GM23338 (cell line): ENCODE results near the gene SCP2. TPM values are rescaled to one million over a fixed set of nuclear protein-coding genes. Genes with fewer than 3 reads are reported as not detected.

Experiments used
- ATAC-seq: fragments of 200-7000 bp; cut with Tn5 transposase; 3 replicates; pipeline ENCODE4 v1.9.1; 2020
- DNase-seq: peaks from one replicate; pipeline ENCODE4 v3.0.0-alpha.2; 2015; ENCODE audit warnings: low spot score
- H2AFZ ChIP-seq: fragments of 200-600 bp; sonication (generic); 2 replicates; pipeline ENCODE4 v1.8.0; 2016; ENCODE audit warnings: antibody characterized with exemption, mild to moderate bottlenecking, moderate library complexity
- H3F3A ChIP-seq: fragments of 200-600 bp; sonication (generic); replicated peaks from 2 replicates; pipeline ENCODE4 v1.8.0; 2017; ENCODE audit warnings: antibody characterized with exemption, mixed run types, low read depth
- H3K27ac ChIP-seq: fragments of 200-600 bp; sonication (generic); 2 replicates; pipeline ENCODE4 v1.6.1; 2016; ENCODE audit warnings: low read depth
- H3K27me3 ChIP-seq: fragments of 200-600 bp; sonication (generic); 2 replicates; pipeline ENCODE4 v1.8.0; 2016; ENCODE audit warnings: mild to moderate bottlenecking, mixed run types, moderate library complexity; ENCODE audit not compliant: insufficient read depth
- H3K36me3 ChIP-seq: fragments of 200-600 bp; sonication (generic); 2 replicates; pipeline ENCODE4 v1.8.0; 2016; ENCODE audit warnings: mild to moderate bottlenecking; ENCODE audit not compliant: insufficient read depth
- H3K4me1 ChIP-seq: fragments of 200-600 bp; sonication (generic); 2 replicates; pipeline ENCODE4 v1.8.0; 2016; ENCODE audit warnings: mild to moderate bottlenecking, moderate library complexity; ENCODE audit not compliant: insufficient read depth
- H3K4me2 ChIP-seq: fragments of 200-600 bp; sonication (generic); 2 replicates; pipeline ENCODE4 v1.7.1; 2017; ENCODE audit warnings: mixed run types
- H3K4me3 ChIP-seq: fragments of 200-600 bp; sonication (generic); 2 replicates; pipeline ENCODE4 v1.6.1; 2016; ENCODE audit warnings: mixed run types
- H3K79me2 ChIP-seq: fragments of 200-600 bp; sonication (generic); replicated peaks from 2 replicates; pipeline ENCODE4 v1.8.0; 2017; ENCODE audit warnings: mild to moderate bottlenecking; ENCODE audit not compliant: insufficient read depth
- H3K9me2 ChIP-seq: fragments of 200-600 bp; sonication (generic); 2 replicates; pipeline ENCODE4 v1.8.0; 2017; ENCODE audit not compliant: insufficient read depth
- H4K20me1 ChIP-seq: fragments of 200-600 bp; sonication (generic); replicated peaks from 2 replicates; pipeline ENCODE4 v1.8.0; 2017; ENCODE audit warnings: mild to moderate bottlenecking; ENCODE audit not compliant: insufficient read depth
- H3K27ac Mint-ChIP-seq: 2 replicates; pipeline ENCODE4 v1.8.0; 2020; ENCODE audit warnings: inconsistent platforms, mild to moderate bottlenecking, moderate library complexity, mixed read lengths
- H3K27me3 Mint-ChIP-seq: 3 replicates; pipeline ENCODE4 v1.8.0; 2022; ENCODE audit warnings: low read depth, mild to moderate bottlenecking, moderate library complexity, mixed read lengths, inconsistent platforms; ENCODE audit not compliant: insufficient read depth, poor library complexity
- H3K36me3 Mint-ChIP-seq: 3 replicates; pipeline ENCODE4 v1.8.0; 2021; ENCODE audit warnings: low read depth, mild to moderate bottlenecking, inconsistent platforms, moderate library complexity, mixed read lengths
- H3K4me1 Mint-ChIP-seq: 3 replicates; pipeline ENCODE4 v1.8.0; 2020; ENCODE audit warnings: mild to moderate bottlenecking, inconsistent platforms, mixed read lengths
- H3K4me3 Mint-ChIP-seq: 3 replicates; pipeline ENCODE4 v1.8.0; 2021; ENCODE audit warnings: moderate library complexity, mild to moderate bottlenecking, inconsistent platforms, mixed read lengths
- H3K9me3 Mint-ChIP-seq: 3 replicates; pipeline ENCODE4 v1.8.0; 2020; ENCODE audit warnings: moderate library complexity, mild to moderate bottlenecking, inconsistent platforms, mixed read lengths
- polyA plus RNA-seq: library from polyadenylated mRNA; unstranded; fragments of >200 nt; fragmentation: Nextera tagmentation; extraction: Ambion mirVana; gene quantifications from 2 replicates; pipeline ENCODE4 v1.2.1, GENCODE V29; 2016
- total RNA-seq: library from RNA; depleted of rRNA; stranded (reverse); fragments of >200 nt; shearing (Covaris generic); gene quantifications from 2 replicates; pipeline ENCODE4 v1.2.3, GENCODE V29; 2014
- TF ChIP-seq, protein P1 (sequence below): fragments of 250-450 bp; sonication (Bioruptor Pico); IDR thresholded peaks from 2 replicates; pipeline ENCODE4 v1.5.0; 2020; ENCODE audit warnings: mild to moderate bottlenecking, moderate library complexity
- TF ChIP-seq, protein P2 (sequence below): IDR thresholded peaks from one replicate; pipeline ENCODE4 v1.6.1; 2018; ENCODE audit warnings: antibody characterized with exemption; ENCODE audit not compliant: unreplicated experiment

Gene SCP2
- total and polyA plus RNA-seq, 2 experiments from 2014 or later = 66.3 to 116 TPM

- DNase-seq = no peak
- H3K27me3 Mint-ChIP-seq = peaks cover 6% of the 10 kb centered on the region
- no peaks in the 10 kb centered on the region for H3K4me1 ChIP-seq
- H4K20me1 ChIP-seq = no peaks in the 10 kb centered on the region
- H3K36me3 ChIP-seq = no peaks in the 10 kb centered on the region
- H2AFZ ChIP-seq = no peak overlapping the region
- no peak overlapping the region for H3K27ac ChIP-seq
- no peaks in the 10 kb centered on the region; the same call in 1 of the 2 replicates for H3K9me2 ChIP-seq
- no peaks in the 10 kb centered on the region for H3F3A ChIP-seq
- H3K4me2 ChIP-seq = no peak overlapping the region
- no peaks in the 10 kb centered on the region for H3K79me2 ChIP-seq
- no peak overlapping the region for H3K27ac Mint-ChIP-seq
- no peaks in the 10 kb centered on the region for H3K36me3 Mint-ChIP-seq
- H3K4me1 Mint-ChIP-seq = no peaks in the 10 kb centered on the region
- H3K4me3 Mint-ChIP-seq = no peak overlapping the region
- ATAC-seq = no peak
- H3K27me3 ChIP-seq = no peaks in the 10 kb centered on the region
- TF ChIP-seq, protein P1, sequence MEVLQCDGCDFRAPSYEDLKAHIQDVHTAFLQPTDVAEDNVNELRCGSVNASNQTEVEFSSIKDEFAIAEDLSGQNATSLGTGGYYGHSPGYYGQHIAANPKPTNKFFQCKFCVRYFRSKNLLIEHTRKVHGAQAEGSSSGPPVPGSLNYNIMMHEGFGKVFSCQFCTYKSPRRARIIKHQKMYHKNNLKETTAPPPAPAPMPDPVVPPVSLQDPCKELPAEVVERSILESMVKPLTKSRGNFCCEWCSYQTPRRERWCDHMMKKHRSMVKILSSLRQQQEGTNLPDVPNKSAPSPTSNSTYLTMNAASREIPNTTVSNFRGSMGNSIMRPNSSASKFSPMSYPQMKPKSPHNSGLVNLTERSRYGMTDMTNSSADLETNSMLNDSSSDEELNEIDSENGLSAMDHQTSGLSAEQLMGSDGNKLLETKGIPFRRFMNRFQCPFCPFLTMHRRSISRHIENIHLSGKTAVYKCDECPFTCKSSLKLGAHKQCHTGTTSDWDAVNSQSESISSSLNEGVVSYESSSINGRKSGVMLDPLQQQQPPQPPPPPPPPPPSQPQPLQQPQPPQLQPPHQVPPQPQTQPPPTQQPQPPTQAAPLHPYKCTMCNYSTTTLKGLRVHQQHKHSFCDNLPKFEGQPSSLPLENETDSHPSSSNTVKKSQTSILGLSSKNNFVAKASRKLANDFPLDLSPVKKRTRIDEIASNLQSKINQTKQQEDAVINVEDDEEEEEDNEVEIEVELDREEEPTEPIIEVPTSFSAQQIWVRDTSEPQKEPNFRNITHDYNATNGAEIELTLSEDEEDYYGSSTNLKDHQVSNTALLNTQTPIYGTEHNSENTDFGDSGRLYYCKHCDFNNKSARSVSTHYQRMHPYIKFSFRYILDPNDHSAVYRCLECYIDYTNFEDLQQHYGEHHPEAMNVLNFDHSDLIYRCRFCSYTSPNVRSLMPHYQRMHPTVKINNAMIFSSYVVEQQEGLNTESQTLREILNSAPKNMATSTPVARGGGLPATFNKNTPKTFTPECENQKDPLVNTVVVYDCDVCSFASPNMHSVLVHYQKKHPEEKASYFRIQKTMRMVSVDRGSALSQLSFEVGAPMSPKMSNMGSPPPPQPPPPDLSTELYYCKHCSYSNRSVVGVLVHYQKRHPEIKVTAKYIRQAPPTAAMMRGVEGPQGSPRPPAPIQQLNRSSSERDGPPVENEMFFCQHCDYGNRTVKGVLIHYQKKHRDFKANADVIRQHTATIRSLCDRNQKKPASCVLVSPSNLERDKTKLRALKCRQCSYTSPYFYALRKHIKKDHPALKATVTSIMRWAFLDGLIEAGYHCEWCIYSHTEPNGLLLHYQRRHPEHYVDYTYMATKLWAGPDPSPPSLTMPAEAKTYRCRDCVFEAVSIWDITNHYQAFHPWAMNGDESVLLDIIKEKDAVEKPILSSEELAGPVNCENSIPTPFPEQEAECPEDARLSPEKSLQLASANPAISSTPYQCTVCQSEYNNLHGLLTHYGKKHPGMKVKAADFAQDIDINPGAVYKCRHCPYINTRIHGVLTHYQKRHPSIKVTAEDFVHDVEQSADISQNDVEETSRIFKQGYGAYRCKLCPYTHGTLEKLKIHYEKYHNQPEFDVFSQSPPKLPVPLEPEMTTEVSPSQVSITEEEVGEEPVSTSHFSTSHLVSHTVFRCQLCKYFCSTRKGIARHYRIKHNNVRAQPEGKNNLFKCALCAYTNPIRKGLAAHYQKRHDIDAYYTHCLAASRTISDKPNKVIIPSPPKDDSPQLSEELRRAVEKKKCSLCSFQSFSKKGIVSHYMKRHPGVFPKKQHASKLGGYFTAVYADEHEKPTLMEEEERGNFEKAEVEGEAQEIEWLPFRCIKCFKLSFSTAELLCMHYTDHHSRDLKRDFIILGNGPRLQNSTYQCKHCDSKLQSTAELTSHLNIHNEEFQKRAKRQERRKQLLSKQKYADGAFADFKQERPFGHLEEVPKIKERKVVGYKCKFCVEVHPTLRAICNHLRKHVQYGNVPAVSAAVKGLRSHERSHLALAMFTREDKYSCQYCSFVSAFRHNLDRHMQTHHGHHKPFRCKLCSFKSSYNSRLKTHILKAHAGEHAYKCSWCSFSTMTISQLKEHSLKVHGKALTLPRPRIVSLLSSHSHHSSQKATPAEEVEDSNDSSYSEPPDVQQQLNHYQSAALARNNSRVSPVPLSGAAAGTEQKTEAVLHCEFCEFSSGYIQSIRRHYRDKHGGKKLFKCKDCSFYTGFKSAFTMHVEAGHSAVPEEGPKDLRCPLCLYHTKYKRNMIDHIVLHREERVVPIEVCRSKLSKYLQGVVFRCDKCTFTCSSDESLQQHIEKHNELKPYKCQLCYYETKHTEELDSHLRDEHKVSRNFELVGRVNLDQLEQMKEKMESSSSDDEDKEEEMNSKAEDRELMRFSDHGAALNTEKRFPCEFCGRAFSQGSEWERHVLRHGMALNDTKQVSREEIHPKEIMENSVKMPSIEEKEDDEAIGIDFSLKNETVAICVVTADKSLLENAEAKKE = no peak
- TF ChIP-seq, protein P2, sequence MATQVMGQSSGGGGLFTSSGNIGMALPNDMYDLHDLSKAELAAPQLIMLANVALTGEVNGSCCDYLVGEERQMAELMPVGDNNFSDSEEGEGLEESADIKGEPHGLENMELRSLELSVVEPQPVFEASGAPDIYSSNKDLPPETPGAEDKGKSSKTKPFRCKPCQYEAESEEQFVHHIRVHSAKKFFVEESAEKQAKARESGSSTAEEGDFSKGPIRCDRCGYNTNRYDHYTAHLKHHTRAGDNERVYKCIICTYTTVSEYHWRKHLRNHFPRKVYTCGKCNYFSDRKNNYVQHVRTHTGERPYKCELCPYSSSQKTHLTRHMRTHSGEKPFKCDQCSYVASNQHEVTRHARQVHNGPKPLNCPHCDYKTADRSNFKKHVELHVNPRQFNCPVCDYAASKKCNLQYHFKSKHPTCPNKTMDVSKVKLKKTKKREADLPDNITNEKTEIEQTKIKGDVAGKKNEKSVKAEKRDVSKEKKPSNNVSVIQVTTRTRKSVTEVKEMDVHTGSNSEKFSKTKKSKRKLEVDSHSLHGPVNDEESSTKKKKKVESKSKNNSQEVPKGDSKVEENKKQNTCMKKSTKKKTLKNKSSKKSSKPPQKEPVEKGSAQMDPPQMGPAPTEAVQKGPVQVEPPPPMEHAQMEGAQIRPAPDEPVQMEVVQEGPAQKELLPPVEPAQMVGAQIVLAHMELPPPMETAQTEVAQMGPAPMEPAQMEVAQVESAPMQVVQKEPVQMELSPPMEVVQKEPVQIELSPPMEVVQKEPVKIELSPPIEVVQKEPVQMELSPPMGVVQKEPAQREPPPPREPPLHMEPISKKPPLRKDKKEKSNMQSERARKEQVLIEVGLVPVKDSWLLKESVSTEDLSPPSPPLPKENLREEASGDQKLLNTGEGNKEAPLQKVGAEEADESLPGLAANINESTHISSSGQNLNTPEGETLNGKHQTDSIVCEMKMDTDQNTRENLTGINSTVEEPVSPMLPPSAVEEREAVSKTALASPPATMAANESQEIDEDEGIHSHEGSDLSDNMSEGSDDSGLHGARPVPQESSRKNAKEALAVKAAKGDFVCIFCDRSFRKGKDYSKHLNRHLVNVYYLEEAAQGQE = peak; percentile 48
- H3K9me3 Mint-ChIP-seq = no peaks in the 10 kb centered on the region; the same call in 2 of the 3 replicates
- no peak overlapping the region for H3K4me3 ChIP-seq
Measured at GRCh38 chr1:52994656-52995055, 67.6 kb downstream of the SCP2 start.
